HepG2 (cell line): ENCODE results near the gene SYCE3.

Experiments used
- AHR ChIP-seq: IDR thresholded peaks from 2 replicates; pipeline ENCODE4 v1.6.1; 2018; ENCODE audit warnings: missing genetic modification reagents, missing compliant biosample characterization
- CREM ChIP-seq, 2 experiments: sonication (generic) in 1 of 2; formaldehyde crosslinking in 1 of 2; IDR thresholded peaks; 2 replicates each; pipeline versions ENCODE4 v1.4.0 to v1.6.1; 2016 to 2020; ENCODE audit warnings: antibody characterized with exemption in 1 of 2, mild to moderate bottlenecking in 1 of 2, missing genetic modification reagents in 1 of 2
- CTCF ChIP-seq: sonication (generic); formaldehyde crosslinking; IDR thresholded peaks from 2 replicates; pipeline ENCODE4 v1.5.0; 2020; ENCODE audit warnings: mild to moderate bottlenecking, missing genetic modification reagents, moderate library complexity
- EP300 ChIP-seq, 3 experiments: sonication (generic) in 1 of 3; formaldehyde crosslinking in 1 of 3; IDR thresholded peaks; 2 replicates each; pipeline versions ENCODE4 v1.5.1 to v1.6.1; 2011 to 2020; ENCODE audit warnings: low read depth in 2 of 3, low read length in 2 of 3, borderline replicate concordance in 1 of 3, improper control_type of control experiment in 1 of 3, mild to moderate bottlenecking in 1 of 3, missing genetic modification reagents in 1 of 3, moderate library complexity in 1 of 3
- ESRRA ChIP-seq: sonication (generic); formaldehyde crosslinking; IDR thresholded peaks from 2 replicates; pipeline ENCODE4 v1.5.1; 2020; ENCODE audit warnings: mild to moderate bottlenecking, low read depth, missing genetic modification reagents
- SATB2 ChIP-seq: sonication (generic); formaldehyde crosslinking; IDR thresholded peaks from 2 replicates; pipeline ENCODE4 v1.5.0; 2020; ENCODE audit warnings: missing genetic modification reagents
- TAF1 ChIP-seq: sonication (generic); formaldehyde crosslinking; IDR thresholded peaks from 2 replicates; pipeline ENCODE4 v1.4.0; 2020; ENCODE audit warnings: missing genetic modification reagents
- USF2 ChIP-seq, 2 experiments: sonication (generic) in 1 of 2; formaldehyde crosslinking in 1 of 2; IDR thresholded peaks; 2 replicates each; pipeline versions ENCODE4 v1.5.1 to v1.6.1; 2011 to 2020; ENCODE audit warnings: borderline replicate concordance in 1 of 2, low read depth in 1 of 2, low read length in 1 of 2, mild to moderate bottlenecking in 1 of 2, missing genetic modification reagents in 1 of 2, moderate library complexity in 1 of 2
- ZFY ChIP-seq: sonication (generic); formaldehyde crosslinking; IDR thresholded peaks from 2 replicates; pipeline ENCODE4 v1.4.0; 2020; ENCODE audit warnings: missing genetic modification reagents
- ZNF441 ChIP-seq: sonication (generic); formaldehyde crosslinking; IDR thresholded peaks from 2 replicates; pipeline ENCODE4 v1.7.0; 2021; ENCODE audit warnings: missing genetic modification reagents, borderline replicate concordance
- ZSCAN25 ChIP-seq: sonication (generic); formaldehyde crosslinking; IDR thresholded peaks from 2 replicates; pipeline ENCODE4 v1.8.0; 2022; ENCODE audit warnings: mild to moderate bottlenecking, missing genetic modification reagents

DNA sequence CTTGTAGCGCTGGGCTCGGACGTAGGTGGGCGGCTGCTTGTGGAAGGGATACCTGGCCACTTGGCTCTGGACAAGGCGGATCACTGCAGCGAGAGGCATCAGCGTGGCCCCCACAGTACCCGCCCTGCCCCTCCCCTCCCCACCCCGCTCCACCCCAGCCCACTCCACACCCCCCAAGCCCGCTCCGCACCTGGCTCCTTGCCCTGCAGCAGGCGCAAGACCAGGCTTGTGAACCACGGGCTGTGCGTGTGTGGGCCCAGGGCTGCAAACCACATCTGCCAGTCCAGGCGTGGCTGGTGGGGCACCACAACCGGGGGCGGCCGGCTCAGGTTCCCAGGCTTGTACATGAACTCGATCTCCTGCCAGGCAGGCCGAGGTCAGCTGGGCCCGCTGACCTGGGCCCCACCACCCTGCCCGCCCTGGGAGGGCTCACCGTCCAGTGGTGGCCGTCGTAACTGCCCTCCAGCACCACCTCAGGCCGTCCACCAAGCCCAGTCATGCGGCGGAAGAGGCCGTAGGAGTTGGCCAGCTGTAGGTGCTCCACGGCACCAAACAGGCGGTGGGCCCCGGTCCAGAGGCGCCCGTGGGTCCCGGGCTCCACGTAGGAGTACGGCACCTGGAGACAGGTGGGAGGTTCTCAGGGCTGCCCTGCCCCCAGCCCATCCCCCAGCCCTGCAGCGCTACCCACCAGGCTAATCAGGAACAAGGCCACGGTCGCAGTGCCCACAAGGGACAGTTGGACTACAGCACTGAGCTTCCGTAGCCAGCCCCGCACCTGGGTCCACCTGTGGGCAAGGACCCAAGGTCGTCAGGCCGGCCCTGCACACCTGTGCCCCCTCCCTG, 58.1 kb downstream of the SYCE3 start:
- no peak for TF ChIP-seq SATB2 (CRISPR knock-in tag)
- no peak for TF ChIP-seq CREM (IDR thresholded peaks at IDR 0.05)
- TF ChIP-seq CREM (CRISPR knock-in tag; IDR thresholded peaks at IDR 0.05) = no peak
- no peak for TF ChIP-seq CTCF
- TF ChIP-seq AHR (CRISPR knock-in tag) = no peak
- no peak for TF ChIP-seq EP300 (IDR thresholded peaks at IDR 0.05; ENCODE audit: low read depth in 2 of 2, low read length in 2 of 2)
- TF ChIP-seq EP300 (CRISPR knock-in tag; IDR thresholded peaks at IDR 0.05; ENCODE audit: borderline replicate concordance) = no peak
- TF ChIP-seq ESRRA (CRISPR knock-in tag) = no peak
- no peak for TF ChIP-seq TAF1 (CRISPR knock-in tag)
- TF ChIP-seq USF2 (IDR thresholded peaks at IDR 0.05; ENCODE audit: low read depth, low read length) = no peak
- no peak for TF ChIP-seq USF2 (CRISPR knock-in tag; IDR thresholded peaks at IDR 0.05; ENCODE audit: borderline replicate concordance)
- TF ChIP-seq ZFY (CRISPR knock-in tag) = no peak
- TF ChIP-seq ZSCAN25 (CRISPR knock-in tag) = no peak
- TF ChIP-seq ZNF441 = no peak
